HG03558 (cell line): Measurements from ENCODE around the gene MSRB2.

Experiments
- ATAC-seq: cut with Tn5 transposase; IDR thresholded peaks from one replicate; pipeline ENCODE4 v1.9.1; 2021; ENCODE audit warnings: moderate number of reproducible peaks; ENCODE audit not compliant: unreplicated experiment; ENCODE audit errors: extremely low read depth

MSRB2 gene

GRCh38 chr10:23106331-23107072, 11.1 kb downstream of the MSRB2 start:
- ATAC-seq, result no peak

- ATAC-seq, result no peak
Measured at GRCh38 chr10:23110722-23111516, 15.5 kb downstream of the MSRB2 start.

- no peak for ATAC-seq
Measured at GRCh38 chr10:23111517-23112286, 16.3 kb downstream of the MSRB2 start.

- no peak for ATAC-seq
Measured at GRCh38 chr10:23114228-23114850, 19.0 kb downstream of the MSRB2 start.

- no peak for ATAC-seq
Measured at GRCh38 chr10:23116486-23117205, 21.3 kb downstream of the MSRB2 start.

GRCh38 chr10:23120001-23120934, 24.9 kb downstream of the MSRB2 start:
- no peak for ATAC-seq

- ATAC-seq, result no peak
Measured at GRCh38 chr10:23121135-23121534, 25.8 kb downstream of the MSRB2 start.

- no peak for ATAC-seq
Measured at GRCh38 chr10:23136462-23136861, 41.1 kb downstream of the MSRB2 start.

- ATAC-seq, result no peak
Measured at GRCh38 chr10:23139677-23140076, 44.3 kb downstream of the MSRB2 start.

- no peak for ATAC-seq
Measured at GRCh38 chr10:23141995-23142394, 46.6 kb downstream of the MSRB2 start.

GRCh38 chr10:23146258-23146657, 50.9 kb downstream of the MSRB2 start:
- no peak for ATAC-seq

GRCh38 chr10:23147035-23147434, 51.7 kb downstream of the MSRB2 start:
- no peak for ATAC-seq

- ATAC-seq, result no peak
Measured at GRCh38 chr10:23148214-23148613, 52.8 kb downstream of the MSRB2 start.

GRCh38 chr10:23150091-23150490, 54.7 kb downstream of the MSRB2 start:
- no peak for ATAC-seq

- no peak for ATAC-seq
Measured at GRCh38 chr10:23150610-23151009, 55.2 kb downstream of the MSRB2 start.

- ATAC-seq, result no peak
Measured at GRCh38 chr10:23151071-23151470, 55.7 kb downstream of the MSRB2 start.

- ATAC-seq, result no peak
Measured at GRCh38 chr10:23155169-23155568, 59.8 kb downstream of the MSRB2 start.

GRCh38 chr10:23156447-23157150, 61.2 kb downstream of the MSRB2 start:
- ATAC-seq, result no peak
